OCI-LY3 (cell line): ENCODE results near the gene MAGI2.

Source experiments
- CTCF ChIP-seq: fragments of 200-600, 300-600 bp; sonication (generic); IDR thresholded peaks from 2 replicates; pipeline ENCODE4 v1.5.1; 2014; ENCODE audit warnings: antibody characterized with exemption, low read length, low read depth
- EZH2phosphoT487 ChIP-seq: fragments of 200-600 bp; shearing (Covaris generic); IDR thresholded peaks from 2 replicates; pipeline ENCODE4 v1.6.1; 2018; ENCODE audit warnings: antibody characterized with exemption, mixed run types, low read depth

GRCh38 chr7:78333530-78334425 is 1119.7 kb downstream of the MAGI2 start:
- TF ChIP-seq CTCF (no peak), EZH2phosphoT487 (no peak)
